Neural cell (in vitro differentiated cells): ENCODE data around the gene ACSS1. TPM values are rescaled to one million over a fixed set of nuclear protein-coding genes. Genes with fewer than 3 reads are reported as not detected.
"Not testable (repeated sequence)": the region's sequence is repeated elsewhere in the genome, so short reads cannot be mapped to it uniquely, and the experiment has no call there.

Experiments used
- H2AFZ ChIP-seq: fragments of 200-600, 300-800 bp; sonication (generic), shearing (Covaris generic); 2 replicates; pipeline ENCODE4 v1.6.0; 2014; ENCODE audit warnings: low read depth, mild to moderate bottlenecking, antibody characterized with exemption, low read length, moderate library complexity
- H3F3A ChIP-seq: fragments of 200-600 bp; shearing (Covaris generic); 2 replicates; pipeline ENCODE4 v1.6.1; 2016; ENCODE audit warnings: mild to moderate bottlenecking, moderate library complexity, mixed read lengths, antibody characterized with exemption, low read length; ENCODE audit not compliant: insufficient read depth, poor library complexity, severe bottlenecking
- H3K27ac ChIP-seq: fragments of 200-600, 300-800 bp; sonication (generic), shearing (Covaris generic); 2 replicates; pipeline ENCODE4 v1.5.1; 2014; ENCODE audit warnings: mild to moderate bottlenecking, low read length, moderate library complexity
- H3K27me3 ChIP-seq: fragments of 300-800, 200-600 bp; sonication (generic), shearing (Covaris generic); 2 replicates; pipeline ENCODE4 v1.6.0; 2014; ENCODE audit warnings: mild to moderate bottlenecking, low read depth, low read length, moderate library complexity; ENCODE audit not compliant: insufficient read depth
- H3K36me3 ChIP-seq: fragments of 300-800, 200-600 bp; sonication (generic), shearing (Covaris generic); 2 replicates; pipeline ENCODE4 v1.5.1; 2014; ENCODE audit warnings: mild to moderate bottlenecking, antibody characterized with exemption, low read length, moderate library complexity; ENCODE audit not compliant: insufficient read depth
- H3K4me2 ChIP-seq: fragments of 300-800, 200-600 bp; sonication (generic), shearing (Covaris generic); 2 replicates; pipeline ENCODE4 v1.6.0; 2014; ENCODE audit warnings: mild to moderate bottlenecking, low read length
- H3K4me3 ChIP-seq: fragments of 300-800, 200-600 bp; sonication (generic), shearing (Covaris generic); 2 replicates; pipeline ENCODE4 v1.5.1; 2014; ENCODE audit warnings: mild to moderate bottlenecking, low read length, moderate library complexity
- H3K79me2 ChIP-seq: fragments of 200-600 bp; shearing (Covaris generic); replicated peaks from 2 replicates; pipeline ENCODE4 v1.6.0; 2014; ENCODE audit warnings: mild to moderate bottlenecking, low read length, moderate library complexity; ENCODE audit not compliant: insufficient read depth
- H3K9ac ChIP-seq: fragments of 300-800, 200-600 bp; sonication (generic), shearing (Covaris generic); 2 replicates; pipeline ENCODE4 v1.6.1; 2016; ENCODE audit warnings: mild to moderate bottlenecking, low read length, mixed read lengths
- H3K9me2 ChIP-seq: fragments of 200-600 bp; shearing (Covaris generic); 2 replicates; pipeline ENCODE4 v1.6.1; 2016; ENCODE audit warnings: mild to moderate bottlenecking, low read length, mixed read lengths; ENCODE audit not compliant: insufficient read depth
- H3K9me3 ChIP-seq: fragments of 200-600, 300-800 bp; sonication (generic), shearing (Covaris generic); 2 replicates; pipeline ENCODE4 v1.6.1; 2016; ENCODE audit warnings: mild to moderate bottlenecking, mixed run types, low read length, moderate library complexity, mixed read lengths
- H4K20me1 ChIP-seq: fragments of 200-600 bp; shearing (Covaris generic); 2 replicates; pipeline ENCODE4 v1.6.1; 2016; ENCODE audit warnings: mild to moderate bottlenecking, mixed run types; ENCODE audit not compliant: insufficient read depth
- EP300 ChIP-seq: fragments of 450-650 bp; conservative IDR thresholded peaks from 2 replicates; pipeline ENCODE4 v1.6.1; 2014; ENCODE audit warnings: antibody characterized with exemption, mild to moderate bottlenecking, moderate library complexity; ENCODE audit not compliant: poor library complexity, severe bottlenecking
- EZH2 ChIP-seq: fragments of 200-600, 300-800 bp; shearing (Covaris generic), sonication (generic); IDR thresholded peaks from 2 replicates; pipeline ENCODE4 v1.6.1; 2014; ENCODE audit warnings: antibody characterized with exemption, low read length, borderline replicate concordance, mild to moderate bottlenecking; ENCODE audit not compliant: insufficient read depth, poor library complexity, severe bottlenecking
- MXI1 ChIP-seq: fragments of 450-650 bp; conservative IDR thresholded peaks from 2 replicates; pipeline ENCODE4 v1.6.1; 2014; ENCODE audit warnings: antibody characterized with exemption, mild to moderate bottlenecking; ENCODE audit not compliant: poor library complexity, severe bottlenecking
- POLR2AphosphoS5 ChIP-seq: IDR thresholded peaks from 2 replicates; pipeline ENCODE4 v1.6.1; 2012
- RAD21 ChIP-seq: fragments of 450-650 bp; conservative IDR thresholded peaks from 2 replicates; pipeline ENCODE4 v1.6.1; 2014; ENCODE audit warnings: antibody characterized with exemption, mild to moderate bottlenecking, moderate library complexity
- REST ChIP-seq: IDR thresholded peaks from 2 replicates; pipeline ENCODE4 v1.6.1; 2012; ENCODE audit warnings: borderline replicate concordance
- SMC3 ChIP-seq: fragments of 450-650 bp; conservative IDR thresholded peaks from 2 replicates; pipeline ENCODE4 v1.6.1; 2014; ENCODE audit warnings: antibody characterized with exemption, mild to moderate bottlenecking, moderate library complexity; ENCODE audit not compliant: poor library complexity
- TAF1 ChIP-seq: IDR thresholded peaks from 2 replicates; pipeline ENCODE4 v1.6.1; 2012; ENCODE audit warnings: low read depth
- polyA plus RNA-seq: library from polyadenylated mRNA; depleted of rRNA; stranded (reverse); fragments of >200 nt; gene quantifications from 2 replicates; pipeline ENCODE4 v1.2.3, GENCODE V29; 2014
- TF ChIP-seq, protein P1 (sequence below): fragments of 450-650 bp; IDR thresholded peaks from 2 replicates; pipeline ENCODE4 v1.5.1; 2014; ENCODE audit warnings: antibody characterized with exemption, mild to moderate bottlenecking, moderate library complexity; ENCODE audit not compliant: poor library complexity, severe bottlenecking

Gene ACSS1
- polyA plus RNA-seq, 1 donor from 2014 or later: not detected

DNA sequence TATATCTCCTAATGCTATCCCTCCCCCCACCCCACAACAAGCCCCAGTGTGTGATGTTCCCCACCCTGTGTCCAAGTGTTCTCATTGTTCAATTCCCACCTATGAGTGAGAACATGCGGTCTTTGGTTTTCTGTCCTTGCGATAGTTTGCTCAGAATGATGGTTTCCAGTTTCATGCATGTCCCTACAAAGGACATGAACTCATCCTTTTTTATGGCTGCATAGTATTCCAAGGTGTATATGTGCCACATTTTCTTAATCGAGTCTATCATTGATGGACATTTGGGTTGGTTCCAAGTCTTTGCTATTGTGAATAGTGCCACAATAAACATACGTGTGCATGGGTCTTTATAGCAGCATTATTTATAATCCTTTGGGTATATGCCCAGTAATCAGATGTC is 56.6 kb downstream of the ACSS1 start:
- not testable (repeated sequence) for H3K4me2 ChIP-seq

DNA sequence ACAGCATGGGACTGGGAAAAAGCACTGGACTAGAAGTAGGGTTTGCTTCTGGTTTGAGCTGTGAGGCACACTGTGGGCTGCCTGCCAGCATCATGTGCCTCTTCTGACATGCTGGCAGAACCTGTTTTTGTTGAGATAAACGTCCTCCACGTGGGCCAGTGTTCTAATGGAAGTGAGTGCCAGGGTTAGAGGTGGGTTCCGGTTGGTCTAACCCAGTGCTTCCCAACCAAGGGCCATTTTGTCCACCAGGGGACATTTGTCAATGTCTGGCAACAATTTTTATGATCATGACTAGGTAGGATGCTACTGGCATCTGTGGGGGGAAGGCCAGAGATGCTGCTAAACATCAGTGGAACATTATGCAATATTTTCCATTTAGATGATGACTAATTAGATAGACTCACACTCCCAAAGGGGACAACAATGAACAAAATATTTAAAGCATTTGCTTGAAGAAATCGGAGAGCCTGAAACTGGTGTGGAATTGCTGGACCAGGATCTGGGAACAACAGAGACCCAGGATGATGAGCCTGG is 57.6 kb downstream of the ACSS1 start:
- H3K27ac ChIP-seq: no peak overlapping the region
- no peaks in the 10 kb centered on the region for H4K20me1 ChIP-seq
- H2AFZ ChIP-seq: no peak overlapping the region
- H3K79me2 ChIP-seq: no peaks in the 10 kb centered on the region
- no peaks in the 10 kb centered on the region for H3K9me2 ChIP-seq
- H3K27me3 ChIP-seq: no peaks in the 10 kb centered on the region
- no peaks in the 10 kb centered on the region for H3F3A ChIP-seq
- TF ChIP-seq, protein P1, sequence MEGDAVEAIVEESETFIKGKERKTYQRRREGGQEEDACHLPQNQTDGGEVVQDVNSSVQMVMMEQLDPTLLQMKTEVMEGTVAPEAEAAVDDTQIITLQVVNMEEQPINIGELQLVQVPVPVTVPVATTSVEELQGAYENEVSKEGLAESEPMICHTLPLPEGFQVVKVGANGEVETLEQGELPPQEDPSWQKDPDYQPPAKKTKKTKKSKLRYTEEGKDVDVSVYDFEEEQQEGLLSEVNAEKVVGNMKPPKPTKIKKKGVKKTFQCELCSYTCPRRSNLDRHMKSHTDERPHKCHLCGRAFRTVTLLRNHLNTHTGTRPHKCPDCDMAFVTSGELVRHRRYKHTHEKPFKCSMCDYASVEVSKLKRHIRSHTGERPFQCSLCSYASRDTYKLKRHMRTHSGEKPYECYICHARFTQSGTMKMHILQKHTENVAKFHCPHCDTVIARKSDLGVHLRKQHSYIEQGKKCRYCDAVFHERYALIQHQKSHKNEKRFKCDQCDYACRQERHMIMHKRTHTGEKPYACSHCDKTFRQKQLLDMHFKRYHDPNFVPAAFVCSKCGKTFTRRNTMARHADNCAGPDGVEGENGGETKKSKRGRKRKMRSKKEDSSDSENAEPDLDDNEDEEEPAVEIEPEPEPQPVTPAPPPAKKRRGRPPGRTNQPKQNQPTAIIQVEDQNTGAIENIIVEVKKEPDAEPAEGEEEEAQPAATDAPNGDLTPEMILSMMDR: no peak
- no peak for TF ChIP-seq REST
- no peak for TF ChIP-seq RAD21
- no peak for TF ChIP-seq EP300
- no peak for TF ChIP-seq POLR2AphosphoS5
- no peak for TF ChIP-seq TAF1
- no peak for TF ChIP-seq EZH2
- TF ChIP-seq MXI1: no peak
- no peak for TF ChIP-seq SMC3
- no peaks in the 10 kb centered on the region for H3K36me3 ChIP-seq
- H3K4me3 ChIP-seq: no peak overlapping the region
- no peaks in the 10 kb centered on the region for H3K9me3 ChIP-seq
- no peak overlapping the region for H3K9ac ChIP-seq
- no peak overlapping the region for H3K4me2 ChIP-seq

More for the DNA sequence above, 56.6 kb downstream of the ACSS1 start:
- H2AFZ ChIP-seq, H3F3A ChIP-seq, H3K36me3 ChIP-seq, H3K27me3 ChIP-seq, H4K20me1 ChIP-seq, H3K4me3 ChIP-seq, H3K27ac ChIP-seq, H3K9ac ChIP-seq, H3K79me2 ChIP-seq, H3K9me3 ChIP-seq, H3K9me2 ChIP-seq: not testable (repeated sequence)

DNA sequence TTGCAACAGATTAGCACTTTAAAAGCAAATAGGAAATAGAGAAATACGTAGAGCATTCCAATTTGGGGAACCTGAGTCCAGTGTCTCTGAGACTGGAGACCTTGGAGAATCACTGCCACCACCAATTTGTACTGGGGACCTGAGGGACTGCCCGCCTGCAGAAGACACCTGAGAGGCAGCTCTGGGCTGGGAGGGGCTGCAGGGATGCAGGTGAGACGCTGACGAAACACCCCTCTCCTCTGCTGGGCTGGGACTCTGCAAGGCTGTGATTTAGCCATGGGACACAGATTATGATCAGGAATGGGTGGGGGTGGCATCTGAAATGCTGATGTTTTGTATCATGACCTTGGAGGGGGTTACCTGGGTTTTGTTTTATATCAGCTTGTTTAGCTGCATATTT is 58.4 kb downstream of the ACSS1 start:
- no peaks in the 10 kb centered on the region for H3F3A ChIP-seq
- H3K9me3 ChIP-seq: no peaks in the 10 kb centered on the region
- H3K27ac ChIP-seq: no peak overlapping the region
- no peak for TF ChIP-seq MXI1
- no peak for TF ChIP-seq EZH2
- no peak for TF ChIP-seq SMC3
- no peak for TF ChIP-seq POLR2AphosphoS5
- no peak for TF ChIP-seq REST
- TF ChIP-seq, protein P1: no peak
- TF ChIP-seq RAD21: no peak
- no peak for TF ChIP-seq TAF1
- no peak for TF ChIP-seq EP300
- no peak overlapping the region for H2AFZ ChIP-seq
- H3K9me2 ChIP-seq: no peaks in the 10 kb centered on the region
- H4K20me1 ChIP-seq: no peaks in the 10 kb centered on the region
- H3K36me3 ChIP-seq: no peaks in the 10 kb centered on the region
- H3K4me3 ChIP-seq: no peak overlapping the region
- H3K4me2 ChIP-seq: no peak overlapping the region
- no peaks in the 10 kb centered on the region for H3K27me3 ChIP-seq
- no peak overlapping the region for H3K9ac ChIP-seq
- no peaks in the 10 kb centered on the region for H3K79me2 ChIP-seq
